Measurements from ENCODE around the gene DDX24.
A peak's percentile ranks its signal among the peaks of the same experiment; 100 is the strongest.

DDX24 gene

GRCh38 chr14:94080621-94081385 lies at the start of gene DDX24, which contains the start of gene IFI27L1:
Gene DDX24 (minus strand): TSS chr14:94081202. CDS start chr14:94079742, 1,460 bp downstream.
Gene IFI27L1 (plus strand): TSS chr14:94081310. CDS start chr14:94096938, 15,628 bp downstream.
- peak; percentile 95 for FAIRE-seq
- peak; percentile 96 for DNase-seq (ENCODE audit: extremely low spot score, insufficient read length, low read depth)

- DNase-seq (ENCODE audit: extremely low spot score, insufficient read length, low read depth) (no peak), FAIRE-seq (peak; percentile 67)
These were observed 48.9 kb upstream of the DDX24 start for GRCh38 chr14:94129758-94130414.

GRCh38 chr14:94129111-94129757 lies 48.2 kb upstream of the DDX24 start, which contains the start of gene IFI27L2:
Gene IFI27L2 (minus strand): TSS chr14:94129604. CDS start chr14:94129564, 40 bp downstream.
- DNase-seq (ENCODE audit: extremely low spot score, insufficient read length, low read depth) (peak; percentile 86), FAIRE-seq (peak; percentile 85)

GRCh38 chr14:94128216-94128839 lies 47.3 kb upstream of the DDX24 start:
- no peak for FAIRE-seq
- DNase-seq (ENCODE audit: extremely low spot score, insufficient read length, low read depth), result no peak

GRCh38 chr14:94127330-94127729 lies 46.3 kb upstream of the DDX24 start:
- FAIRE-seq (no peak), DNase-seq (ENCODE audit: extremely low spot score, insufficient read length, low read depth) (no peak)

- DNase-seq (ENCODE audit: extremely low spot score, insufficient read length, low read depth) (no peak), FAIRE-seq (no peak)
These were observed 45.8 kb upstream of the DDX24 start for GRCh38 chr14:94126800-94127199.

GRCh38 chr14:94126419-94126677 lies 45.3 kb upstream of the DDX24 start:
- FAIRE-seq, result no peak
- no peak for DNase-seq (ENCODE audit: extremely low spot score, insufficient read length, low read depth)

GRCh38 chr14:94125659-94126418 lies 44.8 kb upstream of the DDX24 start:
- DNase-seq (ENCODE audit: extremely low spot score, insufficient read length, low read depth) (no peak), FAIRE-seq (no peak)

GRCh38 chr14:94124582-94125377 lies 43.8 kb upstream of the DDX24 start:
- no peak for FAIRE-seq

GRCh38 chr14:94123868-94124267 lies 42.9 kb upstream of the DDX24 start:
- DNase-seq (ENCODE audit: extremely low spot score, insufficient read length, low read depth), result no peak
- FAIRE-seq, result peak; percentile 33

More at GRCh38 chr14:94124582-94125377, 43.8 kb upstream of the DDX24 start:
- DNase-seq (ENCODE audit: extremely low spot score, insufficient read length, low read depth), result no peak

- FAIRE-seq (no peak), DNase-seq (ENCODE audit: extremely low spot score, insufficient read length, low read depth) (no peak)
These were observed 42.3 kb upstream of the DDX24 start for GRCh38 chr14:94123296-94123695.

GRCh38 chr14:94122438-94122837 lies 41.4 kb upstream of the DDX24 start:
- DNase-seq (ENCODE audit: extremely low spot score, insufficient read length, low read depth), result no peak
- no peak for FAIRE-seq

- DNase-seq (ENCODE audit: extremely low spot score, insufficient read length, low read depth) (no peak), FAIRE-seq (no peak)
These were observed 40.5 kb upstream of the DDX24 start for GRCh38 chr14:94121485-94121884.

- FAIRE-seq (no peak), DNase-seq (ENCODE audit: extremely low spot score, insufficient read length, low read depth) (no peak)
These were observed 39.8 kb upstream of the DDX24 start for GRCh38 chr14:94120667-94121340.

- FAIRE-seq (no peak), DNase-seq (ENCODE audit: extremely low spot score, insufficient read length, low read depth) (no peak)
These were observed 38.1 kb upstream of the DDX24 start for GRCh38 chr14:94119071-94119470.

GRCh38 chr14:94117856-94118255 lies 36.9 kb upstream of the DDX24 start:
- DNase-seq (ENCODE audit: extremely low spot score, insufficient read length, low read depth) (no peak), FAIRE-seq (no peak)

GRCh38 chr14:94116701-94117100 lies 35.7 kb upstream of the DDX24 start:
- FAIRE-seq, result no peak
- DNase-seq (ENCODE audit: extremely low spot score, insufficient read length, low read depth), result no peak

- DNase-seq (ENCODE audit: extremely low spot score, insufficient read length, low read depth), result no peak
These were observed 34.6 kb upstream of the DDX24 start for GRCh38 chr14:94115631-94116030.

More at GRCh38 chr14:94115631-94116030, 34.6 kb upstream of the DDX24 start:
- no peak for FAIRE-seq
